H1 (cell line): ENCODE measurements around the gene ZFP36L1. TPM values are rescaled to one million over a fixed set of nuclear protein-coding genes. Genes with fewer than 3 reads are reported as not detected.
A peak's percentile ranks its signal among the peaks of the same experiment; 100 is the strongest.

Experiments used
- CTCF ChIA-PET: fragments of 300-600 bp; sonication (Branson Sonifier 250); formaldehyde crosslinking; loops from one replicate; lab custom pipeline; 2021; ENCODE audit not compliant: partially characterized antibody; lab: Charles Lee
- POLR2A ChIA-PET: fragments of 300-600 bp; sonication (Branson Sonifier 250); formaldehyde crosslinking; loops from one replicate; lab custom pipeline; 2021; ENCODE audit warnings: inconsistent platforms; ENCODE audit not compliant: partially characterized antibody; lab: Charles Lee
- DNase-seq, 2 experiments: peaks; one replicate each; pipeline versions ENCODE4 v3.0.0 to v3.0.0-alpha.2; 2010 to 2022; ENCODE audit warnings: low spot score in 2 of 2, low read depth in 1 of 2, mixed read lengths in 1 of 2
- FAIRE-seq: peaks from 2 replicates; lab custom pipeline; 2011; peaks lifted over from hg19 to GRCh38; lab: Jason Lieb, UNC
- H2AFZ ChIP-seq: 2 replicates; pipeline ENCODE4 v1.8.1; 2012; ENCODE audit warnings: low read length, inconsistent platforms
- H2AK5ac ChIP-seq: 2 replicates; pipeline ENCODE4 v1.6.1; 2013; ENCODE audit warnings: low read depth, low read length
- H2BK120ac ChIP-seq: replicated peaks from 2 replicates; pipeline ENCODE3; 2013; ENCODE audit warnings: low read depth, low read length, inconsistent platforms
- H2BK12ac ChIP-seq: 2 replicates; pipeline ENCODE4 v1.6.1; 2013; ENCODE audit warnings: low read depth, low read length
- H2BK15ac ChIP-seq: 2 replicates; pipeline ENCODE4 v1.6.1; 2013; ENCODE audit warnings: low read length
- H2BK20ac ChIP-seq: 2 replicates; pipeline ENCODE4 v1.6.1; 2013; ENCODE audit warnings: low read length
- H2BK5ac ChIP-seq: 2 replicates; pipeline ENCODE4 v1.6.1; 2013; ENCODE audit warnings: low read depth, low read length
- H3K14ac ChIP-seq: 2 replicates; pipeline ENCODE4 v1.6.1; 2013; ENCODE audit warnings: inconsistent platforms; ENCODE audit not compliant: insufficient read length
- H3K18ac ChIP-seq: 2 replicates; pipeline ENCODE4 v1.6.1; 2013; ENCODE audit warnings: low read length; ENCODE audit errors: extremely low read depth
- H3K23ac ChIP-seq: 2 replicates; pipeline ENCODE4 v1.6.1; 2013; ENCODE audit warnings: inconsistent platforms; ENCODE audit not compliant: insufficient read length
- H3K23me2 ChIP-seq: 2 replicates; pipeline ENCODE4 v1.6.1; 2013; ENCODE audit warnings: low read depth, low read length
- H3K27ac ChIP-seq: 2 replicates; pipeline ENCODE4 v1.6.1; 2011; ENCODE audit warnings: low read depth, low read length, inconsistent platforms
- H3K27me3 ChIP-seq, 4 experiments: replicated peaks in 1 of 4; 1 replicate in 1 of 4; 2 replicates in 3 of 4; pipeline versions ENCODE4 v1.6.1 to v1.8.1; 2011 to 2013; ENCODE audit warnings: low read length in 3 of 4, mild to moderate bottlenecking in 3 of 4, inconsistent platforms in 2 of 4, mixed read lengths in 2 of 4, moderate library complexity in 1 of 4; ENCODE audit not compliant: control insufficient read depth in 3 of 4, insufficient read depth in 3 of 4; ENCODE audit errors: extremely low read depth in 1 of 4
- H3K36me3 ChIP-seq, 4 experiments: 2 replicates each; pipeline versions ENCODE4 v1.6.1 to v1.8.1; 2011 to 2013; ENCODE audit warnings: mild to moderate bottlenecking in 4 of 4, low read length in 3 of 4, moderate library complexity in 2 of 4, control low read depth in 1 of 4, inconsistent platforms in 1 of 4; ENCODE audit not compliant: insufficient read depth in 4 of 4, control insufficient read depth in 2 of 4
- H3K4ac ChIP-seq: replicated peaks from 2 replicates; pipeline ENCODE3; 2013; ENCODE audit warnings: low read length, low read depth, mixed read lengths, inconsistent platforms; ENCODE audit not compliant: insufficient read length
- H3K4me1 ChIP-seq, 4 experiments: replicated peaks in 1 of 4; 1 replicate in 1 of 4; 2 replicates in 3 of 4; pipeline versions ENCODE4 v1.6.1 to v1.8.1; 2011 to 2013; ENCODE audit warnings: low read length in 3 of 4, inconsistent platforms in 2 of 4, mixed read lengths in 1 of 4; ENCODE audit not compliant: insufficient read depth in 4 of 4, control insufficient read depth in 3 of 4
- H3K4me2 ChIP-seq, 2 experiments: 2 replicates each; pipeline versions ENCODE4 v1.6.1 to v1.8.1; 2011 to 2013; ENCODE audit warnings: low read depth in 2 of 2, low read length in 2 of 2, control low read depth in 1 of 2, inconsistent platforms in 1 of 2, mild to moderate bottlenecking in 1 of 2; ENCODE audit not compliant: insufficient read depth in 1 of 2
- H3K4me3 ChIP-seq, 4 experiments: fragments of 200-600, 300-600 bp in 1 of 4; sonication (generic), shearing (Covaris generic), sonication (Bioruptor Twin) in 1 of 4; 2 replicates each; pipeline versions ENCODE4 v1.5.1 to v1.8.1; 2011 to 2016; ENCODE audit warnings: low read length in 4 of 4, low read depth in 3 of 4, control low read depth in 2 of 4, inconsistent platforms in 2 of 4, mild to moderate bottlenecking in 2 of 4, mixed read lengths in 1 of 4, moderate library complexity in 1 of 4; ENCODE audit not compliant: insufficient read depth in 2 of 4; ENCODE audit errors: extremely low read depth in 1 of 4
- H3K56ac ChIP-seq: replicated peaks from 2 replicates; pipeline ENCODE3; 2013; ENCODE audit warnings: low read depth, mild to moderate bottlenecking, mixed read lengths, low read length, inconsistent platforms; ENCODE audit not compliant: insufficient read length
- H3K79me1 ChIP-seq: 2 replicates; pipeline ENCODE4 v1.6.1; 2013; ENCODE audit warnings: low read depth, low read length, control low read depth
- H3K79me2 ChIP-seq, 2 experiments: 2 replicates each; pipeline versions ENCODE4 v1.6.1 to v1.8.1; 2012 to 2013; ENCODE audit warnings: low read length in 2 of 2, mild to moderate bottlenecking in 2 of 2, inconsistent platforms in 1 of 2; ENCODE audit not compliant: insufficient read depth in 2 of 2, control insufficient read depth in 1 of 2
- H3K9ac ChIP-seq, 4 experiments: replicated peaks in 1 of 4; 1 replicate in 1 of 4; 2 replicates in 3 of 4; pipeline versions ENCODE4 v1.6.1 to v1.8.1; 2011 to 2013; ENCODE audit warnings: low read depth in 3 of 4, low read length in 3 of 4, control low read depth in 2 of 4, mild to moderate bottlenecking in 2 of 4, moderate library complexity in 2 of 4, inconsistent platforms in 1 of 4; ENCODE audit errors: extremely low read depth in 1 of 4
- H3K9me3 ChIP-seq, 2 experiments: 2 replicates each; pipeline versions ENCODE4 v1.6.1 to v1.8.1; 2012 to 2013; ENCODE audit warnings: mild to moderate bottlenecking in 2 of 2, moderate library complexity in 2 of 2, control low read depth in 1 of 2, inconsistent platforms in 1 of 2, low read depth in 1 of 2, low read length in 1 of 2, mixed read lengths in 1 of 2; ENCODE audit not compliant: insufficient read depth in 2 of 2
- H4K20me1 ChIP-seq, 2 experiments: replicated peaks in 1 of 2; 2 replicates each; pipeline versions ENCODE3 to v1.8.1; 2011 to 2013; ENCODE audit warnings: inconsistent platforms in 2 of 2, low read length in 2 of 2, mild to moderate bottlenecking in 1 of 2; ENCODE audit not compliant: insufficient read depth in 2 of 2, control insufficient read depth in 1 of 2
- H4K5ac ChIP-seq: 2 replicates; pipeline ENCODE4 v1.6.1; 2013; ENCODE audit warnings: low read length, low read depth, mixed read lengths, inconsistent platforms; ENCODE audit not compliant: insufficient read length
- H4K8ac ChIP-seq: 2 replicates; pipeline ENCODE4 v1.8.0; 2013; ENCODE audit warnings: mild to moderate bottlenecking, moderate library complexity, low read length, inconsistent platforms; ENCODE audit not compliant: insufficient read depth; ENCODE audit errors: extremely low read depth
- H4K91ac ChIP-seq: replicated peaks from 2 replicates; pipeline ENCODE3; 2013; ENCODE audit warnings: low read length, mixed read lengths, inconsistent platforms; ENCODE audit not compliant: insufficient read length
- SP1 ChIP-seq: IDR thresholded peaks from 2 replicates; pipeline ENCODE4 v1.6.1; 2011; ENCODE audit warnings: low read depth, low read length
- TAF1 ChIP-seq: IDR thresholded peaks from 2 replicates; pipeline ENCODE4 v1.6.1; 2011; ENCODE audit warnings: mild to moderate bottlenecking, low read depth, low read length
- WGBS, 2 experiments: shearing (Covaris generic) in 1 of 2; methylation state at CpG; one replicate each; pipeline versions ENCODE4 v1.1.6 to v1.1.7; 2013 to 2015; ENCODE audit warnings: low lambda C conversion rate in 2 of 2, mixed read lengths in 2 of 2, inconsistent platforms in 1 of 2, low coverage in 1 of 2, missing lambda C conversion rate in 1 of 2; ENCODE audit not compliant: insufficient replicate concordance in 2 of 2, insufficient coverage in 1 of 2, insufficient read length in 1 of 2; ENCODE audit errors: extremely low coverage in 1 of 2, missing lambda C conversion rate in 1 of 2; 5-methylcytosine and 5-hydroxymethylcytosine counted together
- polyA plus RNA-seq, 7 experiments: library from polyadenylated mRNA; depleted of rRNA in 3 of 7; stranded (reverse) in 5 of 7; unstranded in 2 of 7; fragments of >200 nt in 5 of 7; fragments of 200-250 nt in 2 of 7; gene quantifications; 1 replicate in 5 of 7; 2 replicates in 1 of 7; 4 replicates in 1 of 7; pipeline versions ENCODE4 v1.2.1 to v1.2.3, GENCODE V29; 2011 to 2013; ENCODE audit warnings: missing spikeins in 2 of 7, mixed read lengths in 2 of 7
- total RNA-seq: library from RNA; stranded (reverse); fragmentation: NEBNext Ultra II Directional; extraction: Animal tissue kit (Norgen Biotek cat#: 25700); gene quantifications from 2 replicates; pipeline ENCODE4 v1.2.1, GENCODE V29; 2021

Gene ZFP36L1
- total and polyA plus RNA-seq, 2 of the 8 experiments (the other 6 are each of a cell fraction or from before 2014, with no cell fraction given): 80.4 to 132 TPM

DNA sequence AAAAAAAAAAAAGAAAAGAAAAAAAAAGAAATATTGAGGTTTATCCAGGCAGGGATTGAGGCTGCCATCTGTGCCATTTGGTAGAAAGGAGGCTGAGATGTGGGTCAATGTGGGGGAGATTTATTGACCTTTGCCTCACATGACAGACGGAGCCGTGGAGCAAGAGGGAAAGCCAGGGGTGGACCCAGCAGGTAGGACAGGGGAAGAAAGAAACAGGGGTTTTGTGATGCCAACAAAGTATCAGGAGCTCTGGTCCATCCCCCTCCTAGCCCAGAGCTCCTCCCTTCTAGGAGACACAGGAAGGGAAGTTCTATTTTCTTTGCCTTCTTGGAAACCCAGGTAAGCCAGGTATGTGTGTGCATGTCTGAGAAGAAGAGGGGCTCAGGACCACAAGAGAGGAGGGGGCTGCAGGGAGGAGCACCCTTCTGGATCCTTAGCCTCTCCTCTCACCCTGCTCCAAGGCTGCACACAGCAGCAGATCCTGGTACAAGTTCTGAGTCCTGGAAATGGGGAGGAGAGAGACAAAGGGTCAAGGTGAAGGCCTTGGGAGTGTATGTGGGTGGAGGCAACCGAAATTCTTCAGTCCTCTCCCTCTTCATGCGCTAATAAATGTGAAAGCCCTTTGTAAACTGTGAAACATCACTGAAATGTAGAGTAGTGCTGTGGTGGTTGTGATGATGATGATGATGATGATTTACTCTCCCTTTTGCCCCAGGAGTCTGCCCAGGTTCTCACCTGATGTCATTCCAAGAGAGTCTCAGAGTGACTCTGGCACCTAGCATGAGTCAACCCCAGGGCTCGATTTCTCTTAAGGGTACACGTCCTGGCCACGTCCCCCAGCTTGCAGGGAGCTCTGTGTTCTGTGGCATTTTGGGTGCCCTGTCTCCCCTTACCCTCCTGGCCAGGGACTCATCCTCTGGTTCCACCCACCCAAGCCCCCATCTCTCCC, 26.3 kb downstream of the ZFP36L1 start:
- Histone ChIP-seq H4K91ac (no peak overlapping the region), H2BK5ac (no peak overlapping the region)
- 74% methylated on average over 6 of the region's 7 CpGs; no CpG with 5 or more reads in 1 of the 2 experiments for WGBS, 2 experiments

More for the DNA sequence above, 26.3 kb downstream of the ZFP36L1 start:
- H3K23me2 ChIP-seq: no peaks in the 10 kb centered on the region
- no peak overlapping the region for H3K14ac ChIP-seq
- H3K18ac ChIP-seq: no peak overlapping the region; the same call in 1 of the 2 replicates
- ChIA-PET POLR2A (interaction anchor here (19.6 kb wide), 1 partner anchor 23 kb away, joined by 197 read pairs; the partner anchor contains the start of gene ZFP36L1), CTCF (interaction anchor here (1.2 to 2.2 kb wide), 8 partner anchors 8 to 51 kb away, joined by 3 to 7 read pairs (median 5); no protein-coding TSS in a partner anchor)
- no peak overlapping the region for H2BK12ac ChIP-seq
- H3K4me1 ChIP-seq: peaks cover 2 to 12% (median 6%) of the 10 kb centered on the region in 4 experiments; a peak in 6 of 7 replicates
- TF ChIP-seq TAF1 (no peak), SP1 (peak; percentile 38; the same call in 1 of the 2 replicates)
- H3K4me3 ChIP-seq: no peak overlapping the region
- H4K20me1 ChIP-seq: no peaks in the 10 kb centered on the region
- DNase-seq (no peak), FAIRE-seq (no peak)
- H3K79me2 ChIP-seq: no peaks in the 10 kb centered on the region
- H2AK5ac ChIP-seq: no peak overlapping the region
- H4K5ac ChIP-seq: no peak overlapping the region
- no peak overlapping the region for H3K4me2 ChIP-seq
- peak overlapping the region; percentile 41; the same call in 1 of the 2 replicates for H4K8ac ChIP-seq
- no peak overlapping the region for H2BK20ac ChIP-seq
- H3K9me3 ChIP-seq: no peaks in the 10 kb centered on the region
- 0 out of 2 replicates have a peak overlapping the region, but pooled peaks have one; percentile 17 for H2AFZ ChIP-seq
- H3K79me1 ChIP-seq: no peaks in the 10 kb centered on the region
- no peak overlapping the region for H3K4ac ChIP-seq
- no peak overlapping the region for H3K56ac ChIP-seq
- no peak overlapping the region for H3K27ac ChIP-seq
- H2BK15ac ChIP-seq: no peak overlapping the region
- no peak overlapping the region for H3K9ac ChIP-seq
- no peak overlapping the region for H2BK120ac ChIP-seq
- no peak overlapping the region for H3K23ac ChIP-seq
- no peaks in the 10 kb centered on the region for H3K27me3 ChIP-seq
- H3K36me3 ChIP-seq: no peaks in the 10 kb centered on the region
